G401.6 (cell line): ENCODE data around the gene ISG20L2.

Experiments
- FAIRE-seq: peaks from 2 replicates; lab custom pipeline; 2012; peaks lifted over from hg19 to GRCh38; lab: Jason Lieb, UNC

Gene ISG20L2

DNA sequence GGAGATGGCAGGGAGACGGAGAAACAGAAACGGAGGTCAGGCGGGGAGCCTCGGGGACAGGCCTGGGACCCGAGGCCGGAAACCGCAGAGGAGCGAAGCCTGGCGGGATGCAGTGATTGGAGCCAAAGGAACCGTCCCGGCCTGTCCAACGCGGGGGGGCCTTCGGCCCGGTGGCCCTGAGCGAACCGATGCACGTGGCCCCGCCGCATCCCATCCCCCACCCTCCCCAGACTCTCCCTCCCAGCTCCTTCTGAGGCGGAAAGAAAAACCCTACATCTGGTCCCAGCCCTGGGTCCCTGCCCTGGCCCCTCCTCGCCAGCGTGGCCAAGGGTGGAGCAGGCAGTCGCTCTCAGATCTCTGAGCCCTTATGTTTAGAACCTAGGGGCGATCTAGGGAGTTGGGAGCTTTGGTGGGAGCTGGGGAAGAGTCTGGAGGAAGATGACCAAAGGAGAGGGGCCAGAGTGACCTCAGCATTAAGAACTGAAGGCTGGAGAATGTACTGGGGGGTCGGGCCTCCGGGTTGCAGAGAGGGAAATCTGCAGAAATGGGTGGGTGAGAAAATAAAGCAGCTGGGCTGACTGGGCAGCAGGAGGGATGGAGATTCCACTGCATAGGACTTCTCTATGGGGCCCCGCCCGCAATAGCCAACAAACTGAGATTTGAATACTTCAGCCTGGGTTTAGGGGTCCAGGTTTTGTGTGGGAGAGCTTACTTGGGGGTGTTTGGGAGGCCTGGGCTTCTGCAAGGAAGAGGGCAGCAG lies 21.7 kb downstream of the ISG20L2 start:
- no peak for FAIRE-seq

DNA sequence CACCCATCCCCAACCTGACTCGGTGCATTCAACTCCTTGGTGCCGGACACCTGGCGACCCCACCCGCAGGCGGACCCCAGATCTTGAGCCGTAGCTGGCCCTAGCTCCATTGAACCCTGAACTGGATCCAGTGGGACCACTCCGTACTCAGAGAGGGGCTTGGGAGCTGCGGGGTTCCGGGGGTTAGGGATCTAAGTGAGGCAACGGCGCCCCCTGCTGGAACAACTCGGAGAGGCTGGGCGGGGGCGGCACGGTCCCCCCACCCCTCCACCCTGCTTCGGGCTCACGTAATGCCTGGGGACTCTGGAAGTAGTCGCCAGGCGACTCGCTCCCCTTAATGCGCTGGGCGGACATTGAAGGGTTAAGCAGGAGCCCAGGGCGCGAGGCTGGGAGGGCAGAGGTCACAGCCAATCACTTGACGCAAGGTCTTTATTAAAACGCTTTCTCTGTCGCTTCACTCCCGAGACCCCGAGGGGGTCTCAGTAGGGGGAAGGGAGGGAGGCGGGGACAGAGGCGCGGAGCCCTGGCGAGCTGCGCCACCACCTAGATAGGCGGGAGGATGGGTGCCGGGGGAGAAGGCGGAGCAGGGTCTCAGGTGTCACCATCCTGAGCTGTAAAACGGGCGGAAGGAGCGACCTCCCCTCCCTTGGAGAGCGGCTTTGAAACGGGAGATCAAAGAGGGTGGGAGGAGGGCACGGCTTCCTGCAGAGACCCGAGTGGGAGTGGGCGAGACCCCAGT lies 22.5 kb downstream of the ISG20L2 start:
- peak; percentile 94 for FAIRE-seq

- no peak for FAIRE-seq
Measured at GRCh38 chr1:156705321-156705917, 23.1 kb downstream of the ISG20L2 start, which contains the start of gene CRABP2. CRABP2 (minus strand) TSS chr1:156705583; CDS start chr1:156705446, 137 bp downstream.

- FAIRE-seq = no peak
Measured at GRCh38 chr1:156704930-156705320, 23.6 kb downstream of the ISG20L2 start.

- no peak for FAIRE-seq
Measured at GRCh38 chr1:156704166-156704711, 24.3 kb downstream of the ISG20L2 start.

DNA sequence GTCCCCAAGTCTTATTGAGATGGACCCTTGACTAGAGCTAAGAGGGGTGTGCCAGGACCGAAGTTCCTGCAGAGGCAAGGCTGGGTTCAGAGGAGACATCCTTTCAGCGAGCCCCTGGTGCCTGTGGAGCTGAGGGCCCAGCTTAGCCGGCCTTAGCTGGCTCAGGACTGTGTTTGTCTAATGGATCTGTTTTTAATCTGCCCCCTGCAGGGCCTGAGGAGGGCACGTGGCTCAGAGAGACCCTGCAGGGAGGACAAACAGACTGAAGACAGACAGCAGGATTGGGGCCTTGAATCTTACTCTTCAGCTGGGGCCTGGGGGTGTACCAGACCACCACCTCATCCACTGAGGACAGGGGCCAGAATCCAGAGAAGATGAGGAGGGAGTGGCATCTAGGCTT lies 24.8 kb downstream of the ISG20L2 start:
- no peak for FAIRE-seq

- FAIRE-seq = no peak
Measured at GRCh38 chr1:156703336-156703735, 25.2 kb downstream of the ISG20L2 start.

- no peak for FAIRE-seq
Measured at GRCh38 chr1:156700736-156701531, 27.6 kb downstream of the ISG20L2 start.

- no peak for FAIRE-seq
Measured at GRCh38 chr1:156698995-156699394, 29.6 kb downstream of the ISG20L2 start.

DNA sequence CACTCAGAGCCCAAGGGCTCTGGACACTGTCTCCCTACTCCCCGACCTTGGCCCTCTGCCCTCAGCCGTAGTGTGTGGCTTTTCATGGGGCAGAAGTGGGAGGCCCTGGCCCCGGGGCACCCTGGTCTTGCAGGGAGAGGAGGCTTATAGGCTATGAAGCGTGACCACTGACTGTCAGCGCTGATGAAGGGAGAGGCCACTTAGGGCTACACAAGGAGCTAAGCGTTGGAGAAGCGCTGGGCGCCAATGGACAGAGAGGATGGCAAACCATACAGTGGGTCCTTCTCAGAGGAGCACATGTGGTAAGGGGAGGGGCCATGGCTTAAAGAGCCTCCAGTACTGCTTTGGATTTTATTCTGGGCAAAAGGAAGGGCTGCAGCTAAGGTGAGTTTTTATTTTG lies 31.1 kb downstream of the ISG20L2 start:
- peak; percentile 8 for FAIRE-seq

- no peak for FAIRE-seq
Measured at GRCh38 chr1:156696755-156697154, 31.8 kb downstream of the ISG20L2 start.

DNA sequence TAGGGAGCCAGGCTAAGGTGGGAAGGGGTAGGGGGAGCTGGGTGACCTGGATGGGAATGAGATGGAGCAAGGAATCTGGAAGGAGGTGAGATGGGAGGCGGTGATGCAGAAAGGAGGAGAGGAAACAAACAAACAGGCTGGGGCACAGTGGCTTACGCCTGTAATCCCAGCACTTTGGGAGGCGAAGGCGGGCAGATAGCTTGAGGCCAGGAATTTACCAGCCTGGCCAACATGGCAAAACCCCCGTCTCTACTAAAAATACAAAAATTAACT lies 33.9 kb downstream of the ISG20L2 start:
- no peak for FAIRE-seq

DNA sequence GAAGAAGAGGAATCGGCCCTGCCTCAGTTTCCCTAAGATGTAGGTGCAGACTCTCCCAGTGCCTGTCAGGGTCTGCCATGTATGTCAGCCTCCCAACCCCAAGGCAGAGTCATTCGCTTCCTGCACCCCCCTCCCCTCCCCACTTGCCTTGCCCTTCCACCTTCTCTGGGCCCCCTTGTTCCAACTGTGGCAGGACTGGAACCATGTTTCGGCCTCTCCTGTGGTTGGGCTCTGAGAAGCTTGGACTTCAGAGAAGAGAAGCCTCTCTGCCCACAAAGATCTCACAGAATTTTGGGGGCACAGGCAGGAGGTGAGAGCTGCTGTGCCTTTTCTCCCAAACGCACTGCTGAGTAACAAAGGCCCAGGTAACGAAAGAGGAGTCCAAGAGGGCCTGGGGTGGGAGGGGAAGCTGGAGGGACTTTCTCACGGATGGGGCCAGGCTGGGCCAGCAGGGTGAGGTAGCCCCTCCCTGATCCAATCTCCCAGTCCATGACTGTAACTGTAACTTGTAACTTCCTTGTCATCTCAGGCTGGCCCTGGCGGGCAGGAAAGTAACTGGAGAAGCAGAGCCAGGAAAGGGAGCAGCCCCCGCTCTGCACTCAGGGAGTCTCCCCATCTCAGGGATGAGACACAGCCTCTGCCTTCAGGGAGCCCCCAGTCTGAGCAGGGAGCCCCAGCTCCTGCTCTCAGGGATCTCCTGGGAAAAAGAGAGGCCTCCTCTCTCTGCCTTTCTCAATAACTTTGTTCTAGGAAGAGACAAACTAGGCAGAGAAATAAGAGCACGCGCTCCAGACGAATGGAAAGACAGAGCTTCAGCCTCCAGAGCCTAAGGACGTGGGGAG lies 34.5 kb downstream of the ISG20L2 start:
- peak; percentile 51 for FAIRE-seq

- FAIRE-seq = no peak
Measured at GRCh38 chr1:156692925-156693847, 35.4 kb downstream of the ISG20L2 start.

GRCh38 chr1:156692441-156692924 lies 36.1 kb downstream of the ISG20L2 start:
- FAIRE-seq = no peak

DNA sequence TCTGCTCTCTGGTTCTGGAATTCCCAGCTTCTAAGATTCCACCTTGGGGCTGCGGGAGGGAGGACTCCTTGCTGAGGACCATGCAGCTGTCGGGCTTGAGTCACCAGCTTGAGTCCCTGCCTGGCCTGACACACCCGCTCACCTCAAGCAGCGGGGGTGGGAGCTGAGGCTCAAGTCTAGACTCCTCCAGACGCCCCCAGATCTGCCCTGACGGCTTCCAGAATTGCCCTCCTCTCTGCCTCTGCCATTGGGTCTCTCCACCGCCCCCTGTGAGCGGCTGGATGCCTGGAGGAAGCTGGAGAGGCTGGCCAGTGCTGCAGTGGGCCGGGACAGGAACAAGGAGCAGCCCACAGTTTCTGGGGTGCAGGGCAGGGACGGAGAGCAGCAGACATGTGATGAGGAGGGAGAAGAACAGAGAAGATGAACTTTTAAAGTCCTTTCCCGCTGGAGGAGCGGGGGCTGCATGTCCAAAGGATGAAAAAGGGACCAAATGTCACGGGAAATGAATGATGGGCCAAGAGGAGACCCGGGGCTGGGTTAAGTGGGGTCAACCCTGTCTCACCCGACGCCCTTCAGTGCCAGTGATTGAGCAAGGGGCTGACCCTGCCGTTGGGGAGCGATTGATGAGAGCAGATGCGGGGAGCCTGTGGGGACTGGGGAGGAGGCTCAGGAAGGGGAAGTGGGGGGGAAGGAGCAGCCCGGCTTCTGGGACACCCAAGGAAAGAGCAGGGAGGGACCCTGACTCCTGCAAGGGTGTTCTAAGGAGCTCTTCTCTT lies 36.7 kb downstream of the ISG20L2 start:
- no peak for FAIRE-seq

DNA sequence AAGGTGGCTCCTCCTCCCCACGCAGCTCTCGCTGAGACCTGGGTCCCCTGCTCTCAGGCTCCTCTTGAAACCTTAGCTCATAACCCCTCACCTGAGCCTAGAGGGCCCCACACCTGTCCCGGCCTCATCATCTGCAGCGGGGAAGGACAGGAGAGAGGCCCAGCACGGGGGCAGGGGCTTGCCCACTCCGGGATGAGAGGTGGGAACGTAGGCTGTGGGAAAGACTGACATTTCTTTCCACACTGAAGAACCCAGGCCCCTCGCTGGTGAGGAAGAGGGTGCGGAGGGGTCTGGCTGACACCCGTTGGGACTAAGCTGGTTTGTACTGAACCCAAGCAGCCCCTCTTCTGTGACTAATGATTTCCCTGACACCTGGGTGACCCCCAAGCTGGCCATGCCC lies 37.4 kb downstream of the ISG20L2 start:
- no peak for FAIRE-seq

DNA sequence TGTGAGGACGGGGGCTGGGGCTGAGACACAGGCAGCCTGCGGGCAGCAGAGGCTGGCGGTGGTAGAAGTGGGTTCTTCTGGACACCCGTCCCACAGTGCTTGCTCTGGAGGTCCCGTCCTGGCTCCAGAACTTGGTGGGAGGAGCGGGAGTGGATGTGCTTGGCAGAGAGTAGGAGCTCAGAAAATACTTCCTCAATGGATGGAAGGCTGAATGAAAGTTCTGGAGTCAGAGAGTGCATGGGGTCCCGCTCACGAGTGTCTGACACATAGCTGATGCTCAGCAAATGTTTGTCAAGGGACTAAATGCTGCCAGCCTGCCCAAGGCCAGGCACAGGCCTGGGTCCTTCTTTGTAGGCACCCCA lies 37.9 kb downstream of the ISG20L2 start:
- FAIRE-seq = no peak

- no peak for FAIRE-seq
Measured at GRCh38 chr1:156689953-156690674, 38.5 kb downstream of the ISG20L2 start.
